Measurements from ENCODE around the gene SNTG2.

SNTG2 gene

DNA sequence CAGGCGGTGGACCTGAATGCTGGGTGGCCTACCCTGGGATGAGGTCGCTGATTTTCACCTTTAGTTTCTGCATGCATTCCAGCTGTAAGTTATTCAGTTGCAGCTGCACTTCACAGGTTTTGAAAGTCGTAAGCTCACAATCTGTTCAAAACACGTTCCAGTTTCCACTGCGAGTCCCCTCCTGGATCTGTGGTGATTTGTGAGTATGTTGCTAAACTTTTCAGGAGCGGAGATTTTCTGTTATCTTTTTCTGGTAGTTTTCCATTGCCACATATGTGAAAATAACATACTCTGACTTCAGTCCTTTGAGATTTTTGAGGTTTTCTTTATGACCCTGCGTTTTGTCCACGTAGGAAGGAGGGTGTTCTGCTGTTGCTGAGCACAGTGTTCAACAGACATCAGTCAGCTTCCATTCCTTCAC, 102.1 kb downstream of the SNTG2 start:
- TF ChIP-seq ZFX (IDR thresholded peaks at IDR 0.05; ENCODE audit: borderline replicate concordance), result no peak
- H3K27ac ChIP-seq, result no peak overlapping the region

DNA sequence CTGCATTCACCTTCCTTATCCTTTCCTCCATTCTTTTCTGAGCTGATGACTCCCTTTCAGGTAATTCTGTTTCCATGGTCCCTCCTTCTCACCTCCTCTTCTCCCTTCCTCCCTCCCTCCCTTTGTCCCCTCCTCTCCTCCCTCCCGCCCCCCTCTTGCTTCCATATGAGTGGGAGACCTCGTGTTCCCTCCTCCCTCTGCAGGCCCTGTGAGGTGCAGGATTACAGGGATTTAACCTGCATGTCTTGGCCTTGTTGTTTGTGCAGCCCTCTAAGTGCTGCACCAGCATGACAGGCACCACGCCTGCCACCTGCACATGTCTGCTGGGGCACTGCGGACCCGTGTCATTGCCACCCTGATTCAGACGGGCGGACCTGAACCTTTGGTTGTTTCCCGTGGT, 103.1 kb downstream of the SNTG2 start:
- no peak overlapping the region for H3K27ac ChIP-seq
- TF ChIP-seq, protein P1, sequence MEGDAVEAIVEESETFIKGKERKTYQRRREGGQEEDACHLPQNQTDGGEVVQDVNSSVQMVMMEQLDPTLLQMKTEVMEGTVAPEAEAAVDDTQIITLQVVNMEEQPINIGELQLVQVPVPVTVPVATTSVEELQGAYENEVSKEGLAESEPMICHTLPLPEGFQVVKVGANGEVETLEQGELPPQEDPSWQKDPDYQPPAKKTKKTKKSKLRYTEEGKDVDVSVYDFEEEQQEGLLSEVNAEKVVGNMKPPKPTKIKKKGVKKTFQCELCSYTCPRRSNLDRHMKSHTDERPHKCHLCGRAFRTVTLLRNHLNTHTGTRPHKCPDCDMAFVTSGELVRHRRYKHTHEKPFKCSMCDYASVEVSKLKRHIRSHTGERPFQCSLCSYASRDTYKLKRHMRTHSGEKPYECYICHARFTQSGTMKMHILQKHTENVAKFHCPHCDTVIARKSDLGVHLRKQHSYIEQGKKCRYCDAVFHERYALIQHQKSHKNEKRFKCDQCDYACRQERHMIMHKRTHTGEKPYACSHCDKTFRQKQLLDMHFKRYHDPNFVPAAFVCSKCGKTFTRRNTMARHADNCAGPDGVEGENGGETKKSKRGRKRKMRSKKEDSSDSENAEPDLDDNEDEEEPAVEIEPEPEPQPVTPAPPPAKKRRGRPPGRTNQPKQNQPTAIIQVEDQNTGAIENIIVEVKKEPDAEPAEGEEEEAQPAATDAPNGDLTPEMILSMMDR (IDR thresholded peaks at IDR 0.05), result no peak
- TF ChIP-seq ZFX (IDR thresholded peaks at IDR 0.05; ENCODE audit: borderline replicate concordance), result no peak

DNA sequence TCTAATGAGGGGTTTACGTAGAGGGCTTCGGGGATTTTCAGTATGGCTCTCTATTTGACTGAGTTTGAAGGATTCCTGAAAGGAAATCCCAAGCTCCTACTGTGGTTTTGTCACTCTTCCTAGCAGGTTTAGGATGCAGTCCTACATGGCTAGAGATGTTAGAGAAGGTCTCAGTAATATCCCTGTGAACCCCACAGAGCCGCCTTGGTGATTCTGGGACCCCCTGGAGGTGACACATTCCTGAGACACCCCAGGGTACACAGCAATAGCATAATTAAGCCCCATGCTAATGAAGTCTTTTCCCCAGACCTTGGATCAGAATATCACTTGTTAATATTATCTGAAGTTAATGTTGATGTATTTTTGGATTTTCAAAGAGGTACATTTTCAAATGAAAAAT, 103.8 kb downstream of the SNTG2 start:
- H3K27ac ChIP-seq, result no peak overlapping the region
- no peak for TF ChIP-seq ZFX (IDR thresholded peaks at IDR 0.05; ENCODE audit: borderline replicate concordance)
- TF ChIP-seq, protein P1 (IDR thresholded peaks at IDR 0.05), result no peak

DNA sequence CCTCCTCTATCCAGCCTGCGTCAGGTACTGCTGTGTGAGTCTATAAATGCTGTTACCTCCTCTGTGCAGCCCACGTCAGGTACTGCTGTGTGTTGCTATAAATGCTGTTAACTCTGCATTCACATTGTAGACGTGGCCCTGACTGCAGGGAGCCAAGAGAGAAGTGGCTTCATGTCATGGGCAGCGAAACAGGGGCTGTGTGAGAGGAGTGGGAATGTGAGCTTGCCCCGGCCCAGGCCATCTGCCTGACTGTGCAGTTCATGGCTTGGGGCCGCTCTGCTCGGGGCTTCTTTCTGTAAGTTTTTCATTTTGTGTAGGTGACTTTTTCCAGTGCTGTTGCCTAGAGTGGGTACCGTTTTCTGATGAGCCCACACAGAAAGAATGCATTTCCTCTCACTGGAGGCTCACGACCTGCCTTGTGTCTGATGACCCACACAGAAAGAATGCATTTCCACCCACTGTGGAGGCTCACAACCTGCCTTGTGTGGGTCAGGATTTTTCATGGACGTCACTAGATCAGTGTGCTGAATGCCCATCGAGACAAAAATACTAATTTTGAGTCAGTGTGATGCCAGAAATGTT, 104.5 kb downstream of the SNTG2 start:
- H3K27ac ChIP-seq, result no peak overlapping the region
- TF ChIP-seq, protein P1 (IDR thresholded peaks at IDR 0.05), result no peak
- TF ChIP-seq ZFX (IDR thresholded peaks at IDR 0.05; ENCODE audit: borderline replicate concordance), result no peak

DNA sequence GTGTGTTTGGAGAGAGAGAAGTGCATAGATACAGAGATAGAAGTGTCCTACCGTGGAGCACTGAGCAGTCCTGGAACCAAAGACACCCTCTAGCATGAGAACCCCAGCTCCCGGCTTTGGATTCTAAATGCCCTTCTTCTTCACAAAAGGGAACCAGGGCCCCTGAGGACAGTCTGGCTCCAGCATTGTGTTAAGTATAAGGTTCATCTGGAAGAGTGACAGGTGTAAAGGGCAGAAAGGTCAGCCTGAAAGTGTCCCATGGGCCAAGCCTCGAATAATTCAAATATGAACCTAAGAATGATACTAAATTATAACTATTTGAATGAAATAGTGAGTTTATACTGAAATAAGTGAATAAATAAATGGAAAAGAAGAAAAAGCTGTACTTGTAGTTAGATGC, 109.7 kb downstream of the SNTG2 start:
- no peak overlapping the region for H3K27ac ChIP-seq
- TF ChIP-seq ZFX (IDR thresholded peaks at IDR 0.05; ENCODE audit: borderline replicate concordance), result no peak
- TF ChIP-seq, protein P1 (IDR thresholded peaks at IDR 0.05), result no peak

DNA sequence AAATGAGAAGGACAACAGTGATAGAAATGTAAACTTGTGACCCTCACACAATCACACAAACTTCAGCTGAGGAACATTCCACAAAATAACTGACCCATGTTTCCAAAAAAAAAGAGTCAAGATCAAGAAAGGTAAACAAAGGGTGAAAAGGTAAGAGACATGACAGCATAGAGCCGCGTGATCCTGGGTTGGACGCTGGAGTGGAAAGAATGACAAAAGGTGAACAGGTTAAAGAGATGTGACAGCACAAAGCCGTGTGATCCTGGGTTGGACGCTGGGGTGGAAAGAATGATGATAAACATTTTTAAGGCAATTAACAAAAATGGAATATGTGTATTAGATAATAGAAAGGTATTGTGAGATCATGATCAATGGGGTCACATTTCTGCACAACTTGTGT, 110.3 kb downstream of the SNTG2 start:
- no peak overlapping the region for H3K27ac ChIP-seq
- TF ChIP-seq, protein P1 (IDR thresholded peaks at IDR 0.05), result no peak
- no peak for TF ChIP-seq ZFX (IDR thresholded peaks at IDR 0.05; ENCODE audit: borderline replicate concordance)

DNA sequence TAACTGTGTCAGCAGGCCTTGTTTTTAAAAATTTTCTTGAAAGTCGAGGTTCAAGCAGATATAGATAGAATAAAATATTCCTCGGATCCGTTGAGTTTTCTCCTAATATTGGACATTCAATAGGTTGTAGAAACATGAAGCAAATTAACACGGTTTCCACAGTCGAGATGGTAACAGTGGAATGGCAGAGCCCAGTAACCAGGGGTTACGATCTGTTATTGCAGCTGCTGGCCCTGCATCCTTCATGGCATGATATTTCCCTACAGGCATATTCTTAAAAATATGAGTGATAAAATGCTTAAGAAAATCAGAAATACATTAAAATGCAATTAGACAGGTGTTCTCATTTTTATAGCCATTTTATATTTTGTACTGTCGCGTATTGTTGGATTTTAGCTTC, 117.6 kb downstream of the SNTG2 start:
- H3K27ac ChIP-seq, result no peak overlapping the region
- TF ChIP-seq, protein P1 (IDR thresholded peaks at IDR 0.05), result no peak
- no peak for TF ChIP-seq ZFX (IDR thresholded peaks at IDR 0.05; ENCODE audit: borderline replicate concordance)

DNA sequence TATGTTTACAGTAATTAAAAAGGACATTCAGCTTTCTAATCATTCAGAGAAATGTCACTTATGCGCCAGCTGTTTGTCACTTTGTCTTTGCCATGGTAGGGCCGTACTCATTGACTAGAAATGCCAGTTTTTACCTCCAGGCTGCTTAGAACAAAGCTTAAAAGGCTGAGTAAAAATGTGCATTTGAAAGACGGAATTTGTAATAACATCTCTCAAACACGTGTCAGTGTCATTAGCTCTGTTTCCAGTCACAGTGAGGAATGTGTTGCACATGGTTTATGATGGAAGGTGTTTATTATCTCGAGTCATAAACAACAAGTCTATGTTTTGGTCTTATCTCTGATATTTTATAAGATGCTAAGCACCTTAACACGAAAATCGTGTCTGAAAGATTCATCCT, 118.2 kb downstream of the SNTG2 start:
- TF ChIP-seq, protein P1 (IDR thresholded peaks at IDR 0.05), result no peak
- no peak for TF ChIP-seq ZFX (IDR thresholded peaks at IDR 0.05; ENCODE audit: borderline replicate concordance)
- no peak overlapping the region for H3K27ac ChIP-seq

Data from 22Rv1 (cell line).